ENCODE measurements around the gene SHLD1. TPM values are rescaled to one million over a fixed set of nuclear protein-coding genes. Genes with fewer than 3 reads are reported as not detected.

Gene SHLD1
- total and polyA plus RNA-seq, 2 donors (not counting 3 experiments of a cell fraction or from before 2014, with no cell fraction given) = 4.7 to 6.3 TPM

DNA sequence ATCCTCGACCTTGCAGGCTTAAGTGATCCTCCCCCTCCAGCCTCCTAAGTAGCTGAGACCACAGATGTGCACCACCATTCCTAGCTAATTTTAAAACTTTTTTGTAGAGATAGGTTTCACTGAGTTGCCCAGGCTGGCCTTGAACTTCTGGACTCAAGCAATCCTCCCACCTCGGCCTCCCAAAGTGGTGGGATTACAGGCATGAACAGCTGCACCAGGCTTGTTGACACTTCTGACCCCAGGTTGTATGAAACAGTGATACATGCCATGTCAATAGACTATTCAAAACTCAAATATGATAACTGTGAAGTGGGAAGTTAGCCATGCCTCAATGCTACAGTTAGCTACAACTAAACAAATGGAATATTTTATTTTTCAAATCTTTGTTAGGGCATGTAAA lies 20.1 kb upstream of the SHLD1 start:
- ChIA-PET CTCF (interaction anchor here (1.8 kb wide), 1 partner anchor 173 kb away, joined by 4 read pairs; no protein-coding TSS in a partner anchor), POLR2A (no interaction called here)
- BruUV-seq (replicated peaks) = no TSS peak
- Histone ChIP-seq H3K27me3 (ENCODE audit: control insufficient read depth in 2 of 2, insufficient read depth in 2 of 2, low read length in 2 of 2) (peaks cover 16 to 24% of the 10 kb centered on the region in 2 experiments), H3K9ac (replicated peaks; ENCODE audit: extremely low read depth, insufficient read depth, low read length) (no peak overlapping the region), H3K4me2 (ENCODE audit: insufficient read depth, low read length) (no peak overlapping the region), H3K9me1 (replicated peaks; ENCODE audit: control insufficient read depth, extremely low read depth, insufficient read depth, low read length) (no peaks in the 10 kb centered on the region), H3K79me2 (ENCODE audit: control insufficient read depth, insufficient read depth, low read length) (no peaks in the 10 kb centered on the region), H3K9me3 (replicated peaks; ENCODE audit: control insufficient read depth, insufficient read depth, low read length) (no peaks in the 10 kb centered on the region), H3K4me3 (replicated peaks in 1 of 3; ENCODE audit: insufficient read depth in 1 of 3, low read depth in 1 of 3, low read length in 3 of 3) (no peak overlapping the region), H2AFZ (ENCODE audit: low read depth, low read length) (no peak overlapping the region), H3K36me3 (ENCODE audit: control insufficient read depth in 2 of 2, extremely low read depth in 1 of 2, insufficient read depth in 2 of 2, low read length in 2 of 2) (no peaks in the 10 kb centered on the region), H4K20me1 (replicated peaks; ENCODE audit: control insufficient read depth, extremely low read depth, insufficient read depth, low read length) (no peaks in the 10 kb centered on the region), H3K27ac (ENCODE audit: insufficient read depth, low read depth, low read length) (no peak overlapping the region), H3K4me1 (ENCODE audit: control insufficient read depth, extremely low read depth, insufficient read depth, low read length) (peaks cover 2% of the 10 kb centered on the region)
- intact Hi-C loops (cut with micrococcal nuclease) (no loop called here), dilution Hi-C loops (cut with MboI; ENCODE audit: extremely low pct_ligation_motif_present, low sequenced_read_pairs) (no loop called here)
- no peak for DNase-seq (ENCODE audit: low read depth, low spot score)
- TF ChIP-seq, protein P1, sequence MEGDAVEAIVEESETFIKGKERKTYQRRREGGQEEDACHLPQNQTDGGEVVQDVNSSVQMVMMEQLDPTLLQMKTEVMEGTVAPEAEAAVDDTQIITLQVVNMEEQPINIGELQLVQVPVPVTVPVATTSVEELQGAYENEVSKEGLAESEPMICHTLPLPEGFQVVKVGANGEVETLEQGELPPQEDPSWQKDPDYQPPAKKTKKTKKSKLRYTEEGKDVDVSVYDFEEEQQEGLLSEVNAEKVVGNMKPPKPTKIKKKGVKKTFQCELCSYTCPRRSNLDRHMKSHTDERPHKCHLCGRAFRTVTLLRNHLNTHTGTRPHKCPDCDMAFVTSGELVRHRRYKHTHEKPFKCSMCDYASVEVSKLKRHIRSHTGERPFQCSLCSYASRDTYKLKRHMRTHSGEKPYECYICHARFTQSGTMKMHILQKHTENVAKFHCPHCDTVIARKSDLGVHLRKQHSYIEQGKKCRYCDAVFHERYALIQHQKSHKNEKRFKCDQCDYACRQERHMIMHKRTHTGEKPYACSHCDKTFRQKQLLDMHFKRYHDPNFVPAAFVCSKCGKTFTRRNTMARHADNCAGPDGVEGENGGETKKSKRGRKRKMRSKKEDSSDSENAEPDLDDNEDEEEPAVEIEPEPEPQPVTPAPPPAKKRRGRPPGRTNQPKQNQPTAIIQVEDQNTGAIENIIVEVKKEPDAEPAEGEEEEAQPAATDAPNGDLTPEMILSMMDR (IDR thresholded peaks at IDR 0.05; ENCODE audit: extremely low read depth in 1 of 2, insufficient read depth in 1 of 2, low read depth in 1 of 2, low read length in 2 of 2) = no peak
- no peak for FAIRE-seq

DNA sequence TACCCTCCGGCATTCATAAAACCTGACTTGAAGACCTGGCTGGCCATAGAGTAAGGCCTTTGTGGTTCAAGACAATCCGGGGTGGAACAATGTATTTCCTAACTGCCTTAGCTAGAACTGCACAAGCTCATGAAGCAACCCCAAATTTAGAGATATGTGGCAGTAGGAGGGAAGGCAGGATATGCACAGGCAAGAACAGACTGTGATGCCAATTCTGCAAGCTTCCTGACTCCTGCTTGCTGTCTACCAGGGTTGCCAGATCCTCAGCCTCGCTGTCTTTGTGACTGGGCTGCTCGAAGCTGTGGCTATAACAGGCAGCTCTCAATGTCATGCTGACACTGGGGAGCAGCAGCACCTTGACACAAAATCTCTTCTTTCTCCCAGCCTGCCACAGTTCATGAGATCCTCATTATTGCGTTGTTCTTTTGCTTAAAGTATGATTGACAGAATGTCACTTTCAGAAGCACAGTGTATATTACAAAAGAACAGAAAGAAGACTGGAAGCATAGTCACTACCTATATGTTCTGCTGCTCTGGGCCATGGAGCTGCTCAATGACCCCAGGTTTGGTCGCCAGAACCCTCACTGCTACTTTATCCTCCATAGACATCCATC lies 18.3 kb upstream of the SHLD1 start:
- H3K79me2 ChIP-seq (ENCODE audit: control insufficient read depth, insufficient read depth, low read length) = no peaks in the 10 kb centered on the region
- DNase-seq (ENCODE audit: low read depth, low spot score) (no peak), FAIRE-seq (no peak)
- H3K27ac ChIP-seq (ENCODE audit: insufficient read depth, low read depth, low read length) = no peak overlapping the region
- no peak overlapping the region for H3K4me3 ChIP-seq (replicated peaks in 1 of 3; ENCODE audit: insufficient read depth in 1 of 3, low read depth in 1 of 3, low read length in 3 of 3)
- H3K4me2 ChIP-seq (ENCODE audit: insufficient read depth, low read length) = no peak overlapping the region
- no peaks in the 10 kb centered on the region for H3K4me1 ChIP-seq (ENCODE audit: control insufficient read depth, extremely low read depth, insufficient read depth, low read length)
- ChIA-PET POLR2A (no interaction called here), CTCF (no interaction called here)
- dilution Hi-C loops (cut with MboI; ENCODE audit: extremely low pct_ligation_motif_present, low sequenced_read_pairs) = no loop called here
- no peaks in the 10 kb centered on the region for H3K36me3 ChIP-seq (ENCODE audit: control insufficient read depth in 2 of 2, extremely low read depth in 1 of 2, insufficient read depth in 2 of 2, low read length in 2 of 2)
- H3K9ac ChIP-seq (replicated peaks; ENCODE audit: extremely low read depth, insufficient read depth, low read length) = no peak overlapping the region
- H4K20me1 ChIP-seq (replicated peaks; ENCODE audit: control insufficient read depth, extremely low read depth, insufficient read depth, low read length) = no peaks in the 10 kb centered on the region
- TF ChIP-seq, protein P2, sequence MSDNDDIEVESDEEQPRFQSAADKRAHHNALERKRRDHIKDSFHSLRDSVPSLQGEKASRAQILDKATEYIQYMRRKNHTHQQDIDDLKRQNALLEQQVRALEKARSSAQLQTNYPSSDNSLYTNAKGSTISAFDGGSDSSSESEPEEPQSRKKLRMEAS (IDR thresholded peaks at IDR 0.05; ENCODE audit: insufficient read depth, insufficient read length) = no peak
- TF ChIP-seq MYC (IDR thresholded peaks at IDR 0.05; ENCODE audit: low read depth, low read length) = no peak
- TF ChIP-seq EZH2 (IDR thresholded peaks at IDR 0.05; ENCODE audit: borderline replicate concordance, low read depth, low read length, severe bottlenecking) = no peak
- TF ChIP-seq GATA2 (IDR thresholded peaks at IDR 0.05; ENCODE audit: insufficient read depth, insufficient read length, low read depth, low read length) = no peak
- no peak for TF ChIP-seq POLR2A (IDR thresholded peaks at IDR 0.05; ENCODE audit: low read depth, low read length)
- TF ChIP-seq, protein P1 (IDR thresholded peaks at IDR 0.05; ENCODE audit: extremely low read depth in 1 of 2, insufficient read depth in 1 of 2, low read depth in 1 of 2, low read length in 2 of 2) = no peak
- TF ChIP-seq JUN (IDR thresholded peaks at IDR 0.05; ENCODE audit: borderline replicate concordance, insufficient read depth, insufficient read length, low read depth) = no peak
- TF ChIP-seq POLR2AphosphoS5 (IDR thresholded peaks at IDR 0.05; ENCODE audit: insufficient read depth, low read depth, low read length) = no peak
- H3K27me3 ChIP-seq (ENCODE audit: control insufficient read depth in 2 of 2, insufficient read depth in 2 of 2, low read length in 2 of 2) = peaks cover 20 to 23% of the 10 kb centered on the region in 2 experiments
- no peak overlapping the region for H2AFZ ChIP-seq (ENCODE audit: low read depth, low read length)
- no peaks in the 10 kb centered on the region for H3K9me1 ChIP-seq (replicated peaks; ENCODE audit: control insufficient read depth, extremely low read depth, insufficient read depth, low read length)
- BruUV-seq (replicated peaks) = no TSS peak
- no peaks in the 10 kb centered on the region for H3K9me3 ChIP-seq (replicated peaks; ENCODE audit: control insufficient read depth, insufficient read depth, low read length)
- intact Hi-C loops (cut with micrococcal nuclease) = no loop called here
